NT2/D1 (cell line): ENCODE results near the gene SIX2.

Source experiments
- DNase-seq: peaks from one replicate; pipeline ENCODE4 v3.0.0-alpha.2; 2011; ENCODE audit warnings: low read depth, low spot score
- H3K27me3 ChIP-seq: 2 replicates; pipeline ENCODE4 v1.6.0; 2011; ENCODE audit warnings: mild to moderate bottlenecking; ENCODE audit not compliant: insufficient read length, insufficient read depth
- H3K36me3 ChIP-seq: 2 replicates; pipeline ENCODE4 v1.6.1; 2011; ENCODE audit warnings: mild to moderate bottlenecking, low read length, mixed read lengths; ENCODE audit not compliant: insufficient read depth, insufficient read length
- H3K4me1 ChIP-seq: 2 replicates; pipeline ENCODE4 v1.5.1; 2011; ENCODE audit not compliant: insufficient read depth, insufficient read length
- H3K4me3 ChIP-seq: 2 replicates; pipeline ENCODE4 v1.5.1; 2011; ENCODE audit warnings: low read depth; ENCODE audit not compliant: insufficient read length
- H3K9ac ChIP-seq: 2 replicates; pipeline ENCODE4 v1.6.0; 2011; ENCODE audit warnings: low read depth; ENCODE audit not compliant: insufficient read length
- H3K9me3 ChIP-seq: 2 replicates; pipeline ENCODE4 v1.5.1; 2011; ENCODE audit warnings: mild to moderate bottlenecking, low read length; ENCODE audit not compliant: insufficient read depth
- SUZ12 ChIP-seq: IDR thresholded peaks from 2 replicates; pipeline ENCODE4 v1.6.1; 2011; ENCODE audit not compliant: insufficient read length, insufficient read depth; ENCODE audit errors: extremely low read depth
- YY1 ChIP-seq: IDR thresholded peaks from 2 replicates; pipeline ENCODE4 v1.6.1; 2011; ENCODE audit not compliant: insufficient read length, insufficient read depth
- ZNF274 ChIP-seq: IDR thresholded peaks from 2 replicates; pipeline ENCODE4 v1.6.1; 2011; ENCODE audit warnings: mild to moderate bottlenecking, low read depth, low read length

Gene SIX2

DNA sequence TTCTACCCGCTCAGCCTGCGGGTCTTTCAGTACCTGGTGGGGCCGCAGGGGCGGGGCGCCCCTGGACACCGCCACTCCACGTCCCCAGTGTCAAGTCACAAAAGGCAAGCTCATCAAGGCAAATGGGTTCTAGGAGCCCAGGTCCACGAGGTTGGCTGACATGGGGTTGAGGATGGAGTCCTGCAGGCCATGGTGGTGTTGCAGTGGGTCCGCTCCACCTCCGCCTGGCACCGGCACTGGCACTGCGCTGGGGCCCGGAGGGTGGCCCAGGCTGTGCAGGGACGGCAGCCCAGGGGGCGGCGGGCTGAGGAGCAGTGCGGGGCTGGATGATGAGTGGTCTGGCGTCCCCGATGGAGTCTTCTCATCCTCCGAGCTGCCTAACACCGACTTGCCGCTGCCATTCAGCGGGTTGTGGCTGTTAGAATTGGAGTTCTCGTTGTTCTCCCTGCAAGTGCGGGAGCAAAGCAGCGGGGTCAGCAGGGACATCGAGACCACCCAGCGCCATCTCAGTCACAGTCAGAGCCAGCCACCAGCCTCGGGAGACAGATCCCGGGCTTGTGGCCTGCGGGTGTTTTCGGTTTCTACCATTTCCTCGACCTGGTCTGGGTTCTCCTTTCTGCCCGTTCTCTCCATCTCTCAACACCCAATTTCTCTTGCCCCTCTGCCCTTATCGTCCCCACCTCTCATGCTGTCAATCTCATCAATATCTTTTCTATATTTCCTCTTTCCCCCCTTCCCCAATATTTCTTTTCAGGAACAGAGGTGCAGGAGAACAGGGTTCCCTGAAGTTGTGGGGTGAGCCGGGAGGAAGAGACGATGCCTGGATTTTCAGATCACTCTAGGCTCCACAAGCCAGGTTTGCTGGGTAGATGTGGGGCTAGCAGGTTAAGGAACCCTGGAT lies 3.0 kb downstream of the SIX2 start:
- Histone ChIP-seq H3K27me3 (peaks cover 91% of the 10 kb centered on the region), H3K9me3 (no peaks in the 10 kb centered on the region), H3K4me3 (no peak overlapping the region), H3K36me3 (no peaks in the 10 kb centered on the region), H3K4me1 (peaks cover 6% of the 10 kb centered on the region), H3K9ac (no peak overlapping the region)
- TF ChIP-seq YY1 (no peak), SUZ12 (peak; percentile 67)
- DNase-seq, result no peak

DNA sequence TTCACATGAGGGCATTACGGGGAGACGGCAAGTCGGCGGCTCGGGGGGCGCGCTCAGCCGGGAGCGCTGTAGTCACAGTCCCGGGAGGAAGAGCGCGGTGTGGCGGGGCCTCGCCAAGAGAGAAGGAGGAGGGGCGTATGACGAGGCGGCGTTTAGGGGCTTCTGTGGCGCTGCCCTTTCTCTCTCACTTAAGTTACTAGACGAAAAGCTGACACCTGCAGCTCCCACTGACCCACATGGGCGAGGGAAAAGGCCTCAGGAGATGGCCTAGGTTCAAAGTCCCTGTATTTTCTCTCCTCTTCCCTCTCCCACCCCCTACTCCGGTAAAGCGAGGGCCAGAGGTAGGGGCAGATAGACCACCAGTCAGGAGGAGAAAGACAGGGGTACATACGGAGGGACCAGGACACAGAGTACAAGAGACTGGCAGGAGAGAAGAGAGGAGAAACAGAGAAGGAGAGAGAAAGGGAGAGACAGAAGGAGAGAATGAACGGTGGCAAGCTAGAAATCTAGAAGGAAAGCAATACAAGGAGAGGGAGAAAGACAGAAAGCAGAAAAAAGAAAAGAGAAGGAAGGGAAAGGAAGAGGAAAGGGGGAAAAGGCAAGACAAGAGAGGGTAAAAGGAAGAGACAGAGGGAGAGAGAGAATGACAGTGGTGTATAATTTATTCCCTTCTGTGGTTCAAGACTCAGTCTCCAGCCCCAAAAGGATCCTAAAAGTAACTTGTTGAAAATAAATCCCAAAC lies 3.8 kb downstream of the SIX2 start:
- Histone ChIP-seq H3K9me3 (no peaks in the 10 kb centered on the region), H3K4me1 (peaks cover 3% of the 10 kb centered on the region), H3K27me3 (peaks cover 91% of the 10 kb centered on the region), H3K36me3 (no peaks in the 10 kb centered on the region), H3K9ac (no peak overlapping the region), H3K4me3 (no peak overlapping the region)
- TF ChIP-seq SUZ12, result no peak
- TF ChIP-seq ZNF274, result no peak
- no peak for TF ChIP-seq YY1
- no peak for DNase-seq

DNA sequence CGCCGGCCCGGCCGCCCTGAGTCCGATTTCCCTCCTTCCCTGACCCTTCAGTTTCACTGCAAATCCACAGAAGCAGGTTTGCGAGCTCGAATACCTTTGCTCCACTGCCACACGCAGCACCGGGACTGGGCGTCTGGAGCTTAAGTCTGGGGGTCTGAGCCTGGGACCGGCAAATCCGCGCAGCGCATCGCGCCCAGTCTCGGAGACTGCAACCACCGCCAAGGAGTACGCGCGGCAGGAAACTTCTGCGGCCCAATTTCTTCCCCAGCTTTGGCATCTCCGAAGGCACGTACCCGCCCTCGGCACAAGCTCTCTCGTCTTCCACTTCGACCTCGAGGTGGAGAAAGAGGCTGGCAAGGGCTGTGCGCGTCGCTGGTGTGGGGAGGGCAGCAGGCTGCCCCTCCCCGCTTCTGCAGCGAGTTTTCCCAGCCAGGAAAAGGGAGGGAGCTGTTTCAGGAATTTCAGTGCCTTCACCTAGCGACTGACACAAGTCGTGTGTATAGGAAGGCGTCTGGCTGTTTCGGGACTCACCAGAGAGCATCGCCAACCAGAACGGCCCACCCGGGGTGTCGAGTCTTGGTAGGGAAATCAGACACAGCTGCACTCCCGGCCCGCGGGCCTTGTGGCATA lies 4.6 kb downstream of the SIX2 start:
- H3K4me3 ChIP-seq, result peak overlapping the region; percentile 25
- no peak for DNase-seq

DNA sequence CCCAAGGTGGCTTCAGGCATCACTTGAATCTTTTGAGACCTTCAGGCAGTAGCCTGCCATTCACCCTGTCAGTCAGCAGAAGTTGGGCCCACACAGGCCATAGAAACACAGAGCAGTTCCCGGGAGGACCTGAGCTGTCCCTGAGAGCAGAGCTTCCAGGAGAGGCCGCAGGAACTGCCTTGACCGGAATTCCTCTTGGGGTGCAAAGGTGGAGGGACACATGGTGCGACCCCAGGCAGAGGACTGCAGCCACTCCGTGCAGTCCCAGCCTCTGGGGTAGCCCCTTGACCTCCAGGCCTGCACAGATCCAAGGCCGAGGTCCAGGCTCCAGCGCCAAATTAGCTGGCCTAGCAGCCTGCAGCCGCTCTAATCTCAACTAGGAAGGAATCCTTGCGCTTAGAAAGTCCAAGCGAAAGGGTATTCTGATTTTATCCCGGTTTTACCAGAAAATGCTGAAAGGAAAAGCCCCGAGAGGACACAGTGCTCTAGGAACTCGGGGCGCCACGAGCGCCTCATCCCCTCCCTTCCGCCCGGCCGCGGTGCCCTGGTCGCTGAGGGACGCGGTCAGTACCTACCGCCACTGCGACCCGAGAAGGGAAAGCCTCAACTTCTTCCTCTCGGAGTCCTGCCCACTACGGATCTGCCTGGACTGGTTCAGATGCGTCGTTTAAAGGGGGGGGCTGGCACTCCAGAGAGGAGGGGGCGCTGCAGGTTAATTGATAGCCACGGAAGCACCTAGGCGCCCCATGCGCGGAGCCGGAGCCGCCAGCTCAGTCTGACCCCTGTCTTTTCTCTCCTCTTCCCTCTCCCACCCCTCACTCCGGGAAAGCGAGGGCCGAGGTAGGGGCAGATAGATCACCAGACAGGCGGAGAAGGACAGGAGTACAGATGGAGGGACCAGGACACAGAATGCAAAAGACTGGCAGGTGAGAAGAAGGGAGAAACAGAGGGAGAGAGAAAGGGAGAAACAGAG lies 5.4 kb downstream of the SIX2 start:
- Histone ChIP-seq H3K36me3 (no peaks in the 10 kb centered on the region), H3K27me3 (peaks cover 100% of the 10 kb centered on the region), H3K4me3 (peak overlapping the region; percentile 25), H3K9me3 (no peaks in the 10 kb centered on the region), H3K4me1 (peaks cover 3% of the 10 kb centered on the region), H3K9ac (peak overlapping the region; percentile 50)
- DNase-seq, result no peak
- TF ChIP-seq SUZ12 (no peak), ZNF274 (no peak), YY1 (no peak)

More for the DNA sequence above, 4.6 kb downstream of the SIX2 start:
- Histone ChIP-seq H3K9ac (peak overlapping the region; percentile 50), H3K9me3 (no peaks in the 10 kb centered on the region), H3K4me1 (peaks cover 3% of the 10 kb centered on the region), H3K36me3 (no peaks in the 10 kb centered on the region), H3K27me3 (peaks cover 94% of the 10 kb centered on the region)
- TF ChIP-seq SUZ12 (peak; percentile 96), ZNF274 (no peak)

DNA sequence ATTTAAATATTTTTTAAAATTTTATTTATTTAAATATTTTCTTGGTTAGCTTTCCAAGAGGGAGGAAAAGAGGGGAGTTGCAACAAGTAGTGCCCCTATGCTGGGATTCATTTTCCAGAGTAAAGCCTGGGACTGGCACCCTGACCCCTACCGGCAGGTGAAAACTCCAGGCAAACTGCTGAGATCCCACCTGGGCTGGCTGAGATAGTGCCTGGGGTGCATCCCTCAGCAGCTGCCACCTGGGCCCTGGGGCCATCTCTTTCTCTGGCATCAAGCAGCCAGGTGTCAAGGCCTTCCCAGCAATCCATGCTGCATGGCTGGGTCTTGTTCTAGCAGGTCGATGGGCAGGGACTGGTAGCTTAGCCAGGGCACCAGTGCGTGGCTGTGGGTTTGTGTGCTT lies 6.6 kb downstream of the SIX2 start:
- no peak for DNase-seq
- H3K4me3 ChIP-seq, result no peak overlapping the region
- no peak overlapping the region for H3K9ac ChIP-seq
- H3K27me3 ChIP-seq, result peaks cover 100% of the 10 kb centered on the region
- H3K36me3 ChIP-seq, result no peaks in the 10 kb centered on the region
- H3K9me3 ChIP-seq, result no peaks in the 10 kb centered on the region
- TF ChIP-seq ZNF274 (no peak), SUZ12 (no peak), YY1 (no peak)
- H3K4me1 ChIP-seq, result no peaks in the 10 kb centered on the region

DNA sequence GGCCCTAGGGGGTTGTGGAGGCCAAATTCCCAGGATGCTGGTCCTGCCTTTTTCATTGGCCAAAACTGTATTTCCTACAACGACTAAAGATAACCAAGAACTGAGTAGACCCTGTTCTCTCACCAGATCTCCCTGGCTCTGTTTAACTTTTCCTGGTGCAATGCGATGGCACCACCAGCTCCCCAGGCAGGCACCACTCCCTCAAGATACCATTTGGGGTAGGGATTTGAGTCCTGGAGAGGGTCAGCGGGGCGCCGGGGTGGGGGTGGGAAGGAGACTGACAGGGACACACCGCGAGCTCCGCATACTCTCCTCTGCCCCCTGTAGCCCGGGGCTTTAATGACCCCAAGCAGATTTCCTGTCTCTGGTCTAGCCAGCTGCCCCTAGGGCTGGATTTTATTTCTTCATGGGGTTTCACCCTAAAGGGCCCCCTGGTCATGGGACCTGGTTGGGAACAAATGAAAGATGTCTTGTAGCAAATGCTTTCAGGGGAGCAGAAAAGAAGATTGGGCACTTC lies 7.3 kb downstream of the SIX2 start:
- Histone ChIP-seq H3K27me3 (peaks cover 92% of the 10 kb centered on the region), H3K4me3 (no peak overlapping the region), H3K9ac (no peak overlapping the region), H3K36me3 (no peaks in the 10 kb centered on the region), H3K9me3 (no peaks in the 10 kb centered on the region), H3K4me1 (no peaks in the 10 kb centered on the region)
- TF ChIP-seq YY1, result no peak
- TF ChIP-seq SUZ12, result peak; percentile 32
- DNase-seq, result no peak
